Epithelial cell of esophagus (primary cell): Measurements from ENCODE around the gene ADARB2.

Experiments used
- DNase-seq: peaks from one replicate; pipeline ENCODE4 v3.0.0; 2010; ENCODE audit warnings: low read depth
- H3K4me3 ChIP-seq: 2 replicates; pipeline ENCODE4 v1.5.1; 2011; ENCODE audit warnings: mild to moderate bottlenecking, low read length, control low read depth
- TF ChIP-seq, protein P1 (sequence below): IDR thresholded peaks from 2 replicates; pipeline ENCODE4 v1.5.1; 2011; ENCODE audit warnings: low read depth, mild to moderate bottlenecking, low read length, control low read depth, inconsistent platforms; ENCODE audit not compliant: insufficient read depth; ENCODE audit errors: missing control alignments

ADARB2 gene

DNA sequence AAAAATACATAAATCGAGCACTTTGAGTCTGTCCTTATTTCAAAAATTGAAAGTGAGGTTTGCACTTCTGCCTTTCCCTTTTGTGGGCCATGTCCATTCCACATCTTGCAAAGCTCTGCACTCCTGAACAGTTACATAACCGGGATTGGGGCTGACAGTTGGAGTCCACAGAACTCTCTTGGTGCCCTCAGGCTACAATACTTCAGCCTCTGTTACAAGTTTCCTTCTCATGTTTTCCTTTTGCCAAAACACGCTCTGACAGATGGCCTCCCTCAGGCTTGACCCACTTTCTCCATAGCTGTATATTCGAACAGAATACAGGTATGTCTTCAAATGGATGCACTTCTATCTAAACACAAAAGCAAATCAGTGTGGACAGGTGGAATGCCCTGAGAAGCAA lies 345.2 kb downstream of the ADARB2 start:
- TF ChIP-seq, protein P1, sequence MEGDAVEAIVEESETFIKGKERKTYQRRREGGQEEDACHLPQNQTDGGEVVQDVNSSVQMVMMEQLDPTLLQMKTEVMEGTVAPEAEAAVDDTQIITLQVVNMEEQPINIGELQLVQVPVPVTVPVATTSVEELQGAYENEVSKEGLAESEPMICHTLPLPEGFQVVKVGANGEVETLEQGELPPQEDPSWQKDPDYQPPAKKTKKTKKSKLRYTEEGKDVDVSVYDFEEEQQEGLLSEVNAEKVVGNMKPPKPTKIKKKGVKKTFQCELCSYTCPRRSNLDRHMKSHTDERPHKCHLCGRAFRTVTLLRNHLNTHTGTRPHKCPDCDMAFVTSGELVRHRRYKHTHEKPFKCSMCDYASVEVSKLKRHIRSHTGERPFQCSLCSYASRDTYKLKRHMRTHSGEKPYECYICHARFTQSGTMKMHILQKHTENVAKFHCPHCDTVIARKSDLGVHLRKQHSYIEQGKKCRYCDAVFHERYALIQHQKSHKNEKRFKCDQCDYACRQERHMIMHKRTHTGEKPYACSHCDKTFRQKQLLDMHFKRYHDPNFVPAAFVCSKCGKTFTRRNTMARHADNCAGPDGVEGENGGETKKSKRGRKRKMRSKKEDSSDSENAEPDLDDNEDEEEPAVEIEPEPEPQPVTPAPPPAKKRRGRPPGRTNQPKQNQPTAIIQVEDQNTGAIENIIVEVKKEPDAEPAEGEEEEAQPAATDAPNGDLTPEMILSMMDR = no peak
- H3K4me3 ChIP-seq = no peak overlapping the region
- DNase-seq = no peak

DNA sequence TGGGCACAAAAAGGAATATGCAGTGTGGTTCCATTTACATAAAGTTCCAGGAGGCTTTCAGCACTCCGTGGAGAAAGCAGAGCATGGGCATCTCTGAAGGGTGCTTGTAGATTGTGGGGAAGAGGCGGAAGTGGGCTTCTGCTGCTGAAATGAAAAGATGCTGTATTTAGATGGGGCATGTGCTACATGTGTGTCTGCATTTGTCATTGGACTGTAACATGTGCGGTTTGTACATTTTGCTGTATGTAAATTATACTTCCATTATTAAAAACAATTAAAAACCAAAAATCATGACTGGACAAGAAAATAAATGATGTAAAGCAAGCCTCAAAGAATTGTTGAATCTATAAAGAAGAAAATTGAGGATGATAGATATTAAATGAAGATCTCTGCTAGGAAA lies 347.1 kb downstream of the ADARB2 start:
- H3K4me3 ChIP-seq = no peak overlapping the region
- no peak for DNase-seq
- TF ChIP-seq, protein P1 = no peak

DNA sequence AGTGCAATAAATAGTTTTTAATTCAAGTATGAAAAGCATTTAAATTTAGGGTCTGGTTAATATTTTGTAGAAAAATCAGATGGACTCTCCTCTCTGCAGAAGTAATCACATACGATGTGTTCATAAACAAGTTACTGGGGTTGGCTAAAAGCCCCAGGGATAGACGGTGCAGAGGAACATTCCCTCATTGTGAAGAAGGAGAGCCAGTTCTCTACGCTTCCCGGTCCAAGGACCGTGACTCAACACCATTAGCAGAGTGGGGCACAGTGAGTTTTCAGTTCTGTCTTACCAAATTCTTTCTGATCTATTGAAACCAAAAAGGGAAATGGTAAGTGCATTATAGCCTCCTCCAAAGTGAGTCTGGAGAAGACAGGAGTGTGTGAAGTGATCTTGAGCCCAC lies 353.3 kb downstream of the ADARB2 start:
- H3K4me3 ChIP-seq = no peak overlapping the region
- DNase-seq = no peak
- TF ChIP-seq, protein P1 = no peak

DNA sequence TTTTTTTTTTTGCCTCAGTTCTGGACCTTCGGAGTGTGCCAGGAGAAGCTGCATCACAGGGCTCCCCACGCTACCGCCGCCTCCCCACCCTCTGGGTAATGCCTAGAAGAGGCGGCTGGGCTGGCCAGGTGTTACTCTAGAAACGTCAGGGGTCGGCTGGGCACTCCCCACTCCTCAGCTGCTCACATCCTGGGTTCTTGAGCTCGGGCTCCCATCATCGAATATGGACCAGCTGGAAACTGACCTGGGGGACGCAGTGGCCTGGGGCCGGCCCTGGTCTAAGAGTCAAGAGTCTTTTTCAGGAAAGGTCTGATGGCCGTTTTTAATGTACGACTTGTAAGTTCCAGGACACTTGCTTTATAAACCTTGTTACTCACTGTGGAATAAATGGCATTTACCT lies 354.6 kb downstream of the ADARB2 start:
- TF ChIP-seq, protein P1 = no peak
- no peak for DNase-seq
- no peak overlapping the region for H3K4me3 ChIP-seq

DNA sequence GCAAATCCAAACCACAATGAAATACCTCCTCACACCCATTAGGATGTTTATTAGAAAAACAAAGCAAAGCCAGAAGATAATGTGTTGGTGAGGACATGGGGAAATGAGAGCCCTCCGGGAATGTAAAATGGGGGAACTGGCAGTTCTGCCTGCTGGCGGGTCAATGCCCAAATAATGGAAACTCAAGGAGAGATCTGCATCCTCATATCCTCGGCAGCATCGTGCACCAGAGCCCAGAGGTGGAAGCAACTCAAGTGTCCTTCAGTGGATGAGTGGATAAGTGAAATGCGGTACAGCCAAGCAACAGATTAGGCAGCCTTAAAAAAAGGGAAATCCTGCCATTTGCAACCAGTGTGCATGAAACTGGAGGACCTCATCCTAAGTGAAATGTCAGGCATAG lies 356.0 kb downstream of the ADARB2 start:
- DNase-seq = no peak
- TF ChIP-seq, protein P1 = no peak
- no peak overlapping the region for H3K4me3 ChIP-seq

DNA sequence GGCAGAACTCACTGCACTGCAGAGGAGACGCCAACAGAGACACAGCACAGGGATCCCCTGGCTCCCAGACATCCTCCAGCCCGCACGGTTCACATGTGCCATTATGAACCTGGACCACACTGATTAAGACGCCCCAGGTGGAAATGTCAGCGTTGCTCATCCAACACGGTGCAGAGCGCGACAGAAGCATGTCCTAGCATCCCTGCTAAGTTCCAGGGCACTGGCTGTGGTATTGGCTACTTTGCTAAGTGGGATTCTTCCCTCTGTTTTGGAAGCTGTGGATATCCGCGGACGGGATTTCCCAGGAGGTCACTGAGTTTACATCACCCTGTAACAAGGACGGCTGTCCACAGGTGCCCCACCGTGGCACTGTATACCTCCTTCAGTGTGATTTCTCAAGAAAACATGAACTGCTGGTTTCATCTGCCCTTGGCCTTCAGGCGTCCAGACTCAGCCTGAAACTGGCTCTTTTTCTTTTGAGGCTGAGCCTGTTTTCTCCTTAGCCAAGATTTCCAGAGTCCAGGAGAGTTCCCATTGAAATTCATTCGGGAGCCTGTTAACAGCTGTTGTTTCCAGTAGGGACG lies 357.1 kb downstream of the ADARB2 start:
- no peak for DNase-seq
- no peak overlapping the region for H3K4me3 ChIP-seq
- TF ChIP-seq, protein P1 = no peak

DNA sequence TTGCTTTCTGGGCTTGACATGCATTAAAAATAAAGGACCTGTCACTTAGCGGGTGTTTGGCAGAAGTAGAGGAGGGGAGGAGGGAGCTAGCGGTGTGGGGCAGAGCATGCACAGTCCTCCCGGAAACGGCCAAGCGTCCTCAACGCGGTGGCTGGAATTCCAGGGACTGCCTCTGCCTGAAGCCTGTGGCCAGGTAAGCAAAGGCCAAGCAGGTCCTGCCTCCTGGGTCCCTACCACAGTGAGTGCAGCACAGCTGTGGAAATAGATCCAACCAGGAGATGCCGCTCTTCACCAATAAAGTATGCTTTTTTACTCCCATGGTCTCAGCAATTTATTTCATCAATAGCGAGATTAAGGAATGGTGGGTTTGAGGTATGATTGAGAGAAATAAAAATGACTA lies 357.7 kb downstream of the ADARB2 start:
- TF ChIP-seq, protein P1 = no peak
- no peak overlapping the region for H3K4me3 ChIP-seq
- DNase-seq = no peak
